ENCODE measurements around the gene SPART. TPM values are rescaled to one million over a fixed set of nuclear protein-coding genes. Genes with fewer than 3 reads are reported as not detected.
A peak's percentile ranks its signal among the peaks of the same experiment; 100 is the strongest.
"Not testable (repeated sequence)": the region's sequence is repeated elsewhere in the genome, so short reads cannot be mapped to it uniquely, and the experiment has no call there.

SPART gene
- total RNA-seq, 2 experiments from 2014 or later = 19.7 to 19.8 TPM

GRCh38 chr13:36344173-36344572 is 2.0 kb downstream of the SPART start:
- Mint-ChIP-seq H3K4me1 (peaks cover 20% of the 10 kb centered on the region), H3K36me3 (peaks cover 3% of the 10 kb centered on the region), H3K4me3 (peak overlapping the region; percentile 42), H3K27me3 (no peaks in the 10 kb centered on the region), H3K9me3 (no peaks in the 10 kb centered on the region), H3K27ac (no peak overlapping the region)
- ATAC-seq (ENCODE audit: low read depth) = no peak
- POLR2A ChIA-PET = no interaction called here
- DNase-seq = no peak

- Mint-ChIP-seq H3K27me3 (no peaks in the 10 kb centered on the region), H3K9me3 (no peaks in the 10 kb centered on the region), H3K4me1 (peaks cover 22% of the 10 kb centered on the region), H3K4me3 (peak overlapping the region; percentile 42), H3K27ac (no peak overlapping the region), H3K36me3 (peaks cover 3% of the 10 kb centered on the region)
- ATAC-seq (ENCODE audit: low read depth) (no peak), DNase-seq (no peak)
- POLR2A ChIA-PET = no interaction called here
Measured at GRCh38 chr13:36343766-36344165, 2.4 kb downstream of the SPART start.

GRCh38 chr13:36342715-36343114 is 3.5 kb downstream of the SPART start:
- H3K36me3 Mint-ChIP-seq = peaks cover 3% of the 10 kb centered on the region
- H3K27me3 Mint-ChIP-seq = no peaks in the 10 kb centered on the region
- peaks cover 22% of the 10 kb centered on the region for H3K4me1 Mint-ChIP-seq
- ATAC-seq (ENCODE audit: low read depth) (no peak), DNase-seq (no peak)
- no peaks in the 10 kb centered on the region for H3K9me3 Mint-ChIP-seq
- POLR2A ChIA-PET = no interaction called here
- H3K27ac Mint-ChIP-seq = no peak overlapping the region
- no peak overlapping the region for H3K4me3 Mint-ChIP-seq

- Mint-ChIP-seq H3K27ac (no peak overlapping the region), H3K9me3 (no peaks in the 10 kb centered on the region), H3K36me3 (peaks cover 7% of the 10 kb centered on the region), H3K27me3 (no peaks in the 10 kb centered on the region), H3K4me1 (peaks cover 26% of the 10 kb centered on the region), H3K4me3 (no peak overlapping the region)
- DNase-seq (no peak), ATAC-seq (ENCODE audit: low read depth) (no peak)
- POLR2A ChIA-PET = no interaction called here
Measured at GRCh38 chr13:36341718-36342117, 4.5 kb downstream of the SPART start.

GRCh38 chr13:36339600-36340155 is 6.5 kb downstream of the SPART start:
- H3K27me3 Mint-ChIP-seq = no peaks in the 10 kb centered on the region
- H3K4me1 Mint-ChIP-seq = peaks cover 28% of the 10 kb centered on the region

GRCh38 chr13:36337938-36338641 is 8.1 kb downstream of the SPART start:
- peaks cover 11% of the 10 kb centered on the region for H3K36me3 Mint-ChIP-seq
- DNase-seq (no peak), ATAC-seq (ENCODE audit: low read depth) (no peak)
- peaks cover 23% of the 10 kb centered on the region for H3K4me1 Mint-ChIP-seq
- H3K27me3 Mint-ChIP-seq = no peaks in the 10 kb centered on the region
- POLR2A ChIA-PET = no interaction called here
- H3K9me3 Mint-ChIP-seq = no peaks in the 10 kb centered on the region
- H3K4me3 Mint-ChIP-seq = no peak overlapping the region
- H3K27ac Mint-ChIP-seq = no peak overlapping the region

More at GRCh38 chr13:36339600-36340155, 6.5 kb downstream of the SPART start:
- no peak for ATAC-seq (ENCODE audit: low read depth)
- Mint-ChIP-seq H3K36me3 (peaks cover 7% of the 10 kb centered on the region), H3K4me3 (no peak overlapping the region), H3K27ac (no peak overlapping the region), H3K9me3 (no peaks in the 10 kb centered on the region)
- no peak for DNase-seq
- POLR2A ChIA-PET = no interaction called here

GRCh38 chr13:36332986-36333385 is 13.2 kb downstream of the SPART start:
- POLR2A ChIA-PET = no interaction called here
- H3K9me3 Mint-ChIP-seq = no peaks in the 10 kb centered on the region
- H3K36me3 Mint-ChIP-seq = peaks cover 26% of the 10 kb centered on the region
- H3K27me3 Mint-ChIP-seq = no peaks in the 10 kb centered on the region
- ATAC-seq (ENCODE audit: low read depth) (no peak), DNase-seq (no peak)
- peaks cover 18% of the 10 kb centered on the region for H3K4me1 Mint-ChIP-seq
- no peak overlapping the region for H3K4me3 Mint-ChIP-seq
- no peak overlapping the region for H3K27ac Mint-ChIP-seq

- H3K4me3 Mint-ChIP-seq; H3K27me3 Mint-ChIP-seq; H3K9me3 Mint-ChIP-seq; POLR2A ChIA-PET; H3K27ac Mint-ChIP-seq; ATAC-seq (ENCODE audit: low read depth); DNase-seq: not testable (repeated sequence)
- peaks cover 28% of the 10 kb centered on the region for H3K36me3 Mint-ChIP-seq
- peaks cover 17% of the 10 kb centered on the region for H3K4me1 Mint-ChIP-seq
Measured at GRCh38 chr13:36332255-36332654, 13.9 kb downstream of the SPART start.

GRCh38 chr13:36331280-36331679 is 14.9 kb downstream of the SPART start:
- Mint-ChIP-seq H3K27me3 (no peaks in the 10 kb centered on the region), H3K4me1 (peaks cover 8% of the 10 kb centered on the region), H3K27ac (no peak overlapping the region), H3K36me3 (peaks cover 31% of the 10 kb centered on the region), H3K4me3 (no peak overlapping the region), H3K9me3 (no peaks in the 10 kb centered on the region)
- ATAC-seq (ENCODE audit: low read depth) (no peak), DNase-seq (no peak)
- POLR2A ChIA-PET = no interaction called here

- Mint-ChIP-seq H3K36me3 (peaks cover 44% of the 10 kb centered on the region), H3K4me1 (peaks cover 7% of the 10 kb centered on the region), H3K27me3 (no peaks in the 10 kb centered on the region), H3K9me3 (no peaks in the 10 kb centered on the region), H3K27ac (no peak overlapping the region), H3K4me3 (no peak overlapping the region)
- DNase-seq = no peak
- POLR2A ChIA-PET = no interaction called here
- ATAC-seq (ENCODE audit: low read depth) = no peak
Measured at GRCh38 chr13:36329361-36329760, 16.8 kb downstream of the SPART start.

GRCh38 chr13:36328821-36329220 is 17.4 kb downstream of the SPART start:
- Mint-ChIP-seq H3K9me3 (no peaks in the 10 kb centered on the region), H3K4me1 (peaks cover 7% of the 10 kb centered on the region), H3K27ac (no peak overlapping the region), H3K4me3 (no peak overlapping the region), H3K27me3 (no peaks in the 10 kb centered on the region), H3K36me3 (peaks cover 45% of the 10 kb centered on the region)
- no peak for ATAC-seq (ENCODE audit: low read depth)
- DNase-seq = no peak
- POLR2A ChIA-PET = no interaction called here

- no peaks in the 10 kb centered on the region for H3K9me3 Mint-ChIP-seq
- no peaks in the 10 kb centered on the region for H3K27me3 Mint-ChIP-seq
- POLR2A ChIA-PET = no interaction called here
- H3K4me1 Mint-ChIP-seq = peaks cover 3% of the 10 kb centered on the region
- DNase-seq (no peak), ATAC-seq (ENCODE audit: low read depth) (no peak)
- H3K4me3 Mint-ChIP-seq = no peak overlapping the region
- peaks cover 45% of the 10 kb centered on the region for H3K36me3 Mint-ChIP-seq
- no peak overlapping the region for H3K27ac Mint-ChIP-seq
Measured at GRCh38 chr13:36325912-36326311, 20.3 kb downstream of the SPART start.

GRCh38 chr13:36324881-36325280 is 21.3 kb downstream of the SPART start:
- DNase-seq; H3K4me1 Mint-ChIP-seq; ATAC-seq (ENCODE audit: low read depth); POLR2A ChIA-PET; H3K27me3 Mint-ChIP-seq; H3K9me3 Mint-ChIP-seq; H3K27ac Mint-ChIP-seq; H3K4me3 Mint-ChIP-seq: not testable (repeated sequence)
- H3K36me3 Mint-ChIP-seq = peaks cover 43% of the 10 kb centered on the region

GRCh38 chr13:36323951-36324566 is 22.1 kb downstream of the SPART start:
- H3K36me3 Mint-ChIP-seq = peaks cover 40% of the 10 kb centered on the region
- DNase-seq = no peak
- H3K27ac Mint-ChIP-seq = no peak overlapping the region
- POLR2A ChIA-PET = no interaction called here
- H3K27me3 Mint-ChIP-seq = no peaks in the 10 kb centered on the region
- no peak overlapping the region for H3K4me3 Mint-ChIP-seq
- ATAC-seq (ENCODE audit: low read depth) = no peak
- peaks cover 3% of the 10 kb centered on the region for H3K4me1 Mint-ChIP-seq
- H3K9me3 Mint-ChIP-seq = no peaks in the 10 kb centered on the region
